PC-3 (cell line): ENCODE data around the gene PACSIN2. TPM values are rescaled to one million over a fixed set of nuclear protein-coding genes. Genes with fewer than 3 reads are reported as not detected.

Experiments used
- ATAC-seq: fragments of 200-7000 bp; cut with Tn5 transposase; 2 replicates; pipeline ENCODE4 v1.9.1; 2020; ENCODE audit warnings: mild to moderate bottlenecking, moderate library complexity
- BruUV-seq: library from RNA; stranded (reverse); fragments of 400-500 nt; replicated peaks from 2 replicates; lab custom pipeline; 2021; lab: Mats Ljungman, UMichigan
- CTCF ChIA-PET: fragments of 300-600 bp; sonication (Branson Sonifier 250); formaldehyde crosslinking; loops from one replicate; lab custom pipeline; 2022; ENCODE audit warnings: antibody characterized with exemption; lab: Charles Lee
- POLR2A ChIA-PET: fragments of 300-600 bp; sonication (Branson Sonifier 250); formaldehyde crosslinking; loops from one replicate; lab custom pipeline; 2022; ENCODE audit warnings: antibody characterized with exemption; ENCODE audit not compliant: unreplicated experiment; lab: Charles Lee
- DNase-seq: peaks from one replicate; pipeline ENCODE4 v3.0.0-alpha.2; 2015
- H2AFZ ChIP-seq: fragments of 300-600 bp; sonication (generic); 2 replicates; pipeline ENCODE4 v1.6.0; 2016; ENCODE audit warnings: antibody characterized with exemption, low read length
- H3F3A ChIP-seq: fragments of 300-600 bp; sonication (generic); one replicate; pipeline ENCODE4 v1.6.0; 2017; ENCODE audit warnings: antibody characterized with exemption, low read length, control low read depth, mild to moderate bottlenecking; ENCODE audit not compliant: unreplicated experiment
- H3K27ac ChIP-seq: fragments of 300-600 bp; sonication (generic); 2 replicates; pipeline ENCODE4 v1.5.1; 2016; ENCODE audit warnings: mild to moderate bottlenecking, low read length
- H3K27me3 ChIP-seq: fragments of 300-600 bp; sonication (generic); 2 replicates; pipeline ENCODE4 v1.6.1; 2016; ENCODE audit warnings: low read length, mixed read lengths
- H3K36me3 ChIP-seq: fragments of 300-600 bp; sonication (generic); 2 replicates; pipeline ENCODE4 v1.6.1; 2016; ENCODE audit warnings: low read depth, mixed run types, low read length, mixed read lengths
- H3K4me1 ChIP-seq: fragments of 300-600 bp; sonication (generic); 2 replicates; pipeline ENCODE4 v1.5.1; 2016; ENCODE audit warnings: low read length; ENCODE audit not compliant: insufficient read depth
- H3K4me2 ChIP-seq: fragments of 300-600 bp; sonication (generic); 2 replicates; pipeline ENCODE4 v1.6.0; 2016; ENCODE audit warnings: low read length
- H3K4me3 ChIP-seq: fragments of 300-600 bp; sonication (generic); 2 replicates; pipeline ENCODE4 v1.5.1; 2016; ENCODE audit warnings: mild to moderate bottlenecking, low read length, mixed read lengths
- H3K79me2 ChIP-seq: fragments of 300-600 bp; sonication (generic); 2 replicates; pipeline ENCODE4 v1.6.1; 2017; ENCODE audit warnings: low read length, mixed read lengths
- H3K9ac ChIP-seq: fragments of 300-600 bp; sonication (generic); 2 replicates; pipeline ENCODE4 v1.6.0; 2016; ENCODE audit warnings: mild to moderate bottlenecking, low read length
- H3K9me2 ChIP-seq: fragments of 300-600 bp; sonication (generic); replicated peaks from 2 replicates; pipeline ENCODE4 v1.6.1; 2016; ENCODE audit warnings: mixed run types, low read length, mixed read lengths
- H3K9me3 ChIP-seq: fragments of 300-600 bp; sonication (generic); 2 replicates; pipeline ENCODE4 v1.6.1; 2016; ENCODE audit warnings: low read length, mixed read lengths
- H4K20me1 ChIP-seq: fragments of 300-600 bp; sonication (generic); 2 replicates; pipeline ENCODE4 v1.6.1; 2016; ENCODE audit warnings: low read length, mixed read lengths
- EZH2 ChIP-seq: fragments of 300-600 bp; sonication (generic); IDR thresholded peaks from one replicate; pipeline ENCODE4 v1.6.1; 2017; ENCODE audit warnings: antibody characterized with exemption, mild to moderate bottlenecking, low read length; ENCODE audit not compliant: unreplicated experiment
- EZH2phosphoT487 ChIP-seq: fragments of 300-600 bp; sonication (generic); IDR thresholded peaks from 2 replicates; pipeline ENCODE4 v1.6.1; 2018; ENCODE audit warnings: mild to moderate bottlenecking, antibody characterized with exemption, low read length, borderline replicate concordance
- intact Hi-C: fragments of 100-400 bp; cut with micrococcal nuclease; formaldehyde crosslinking; loops from 2 replicates; pipeline ENCODE4 v1.9.0; 2023
- total RNA-seq: library from RNA; depleted of rRNA; stranded (reverse); fragments of >200 nt; gene quantifications from 2 replicates; pipeline ENCODE4 v1.2.3, GENCODE V29; 2014
- TF ChIP-seq, protein P1 (sequence below): fragments of 300-600 bp; sonication (generic); conservative IDR thresholded peaks from 2 replicates; pipeline ENCODE4 v1.5.1; 2017; ENCODE audit warnings: antibody characterized with exemption, low read depth, mild to moderate bottlenecking, low read length

The PACSIN2 gene
- total RNA-seq, 1 experiment from 2014 or later = 25.7 TPM

DNA sequence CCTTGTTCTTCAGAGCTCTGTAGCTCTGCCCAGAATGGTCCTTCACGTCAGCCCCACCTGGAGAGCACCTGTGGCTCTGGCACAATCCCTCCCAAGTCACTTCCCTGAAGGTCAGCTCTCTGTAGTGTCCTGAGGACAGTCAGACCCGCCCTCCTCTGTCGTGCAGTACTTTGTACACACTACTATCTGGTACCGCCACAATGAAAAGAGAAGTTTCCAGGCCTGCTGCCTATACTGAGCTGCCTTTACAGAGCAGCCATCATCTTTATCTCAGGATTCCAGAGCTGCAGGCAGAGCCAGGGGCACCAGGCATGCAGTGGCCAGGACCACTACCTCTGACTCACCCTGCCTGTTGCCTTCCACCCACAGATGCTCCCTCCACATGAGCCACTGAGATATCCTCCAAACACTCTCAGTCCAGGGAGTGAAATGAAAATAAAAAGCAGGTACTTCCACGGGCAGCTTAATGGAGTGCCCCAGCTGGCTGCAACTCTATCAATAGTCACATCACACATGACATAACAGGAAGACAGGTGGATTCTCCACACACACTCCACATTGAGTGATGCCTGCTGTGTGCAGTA lies 7.3 kb downstream of the PACSIN2 start:
- ATAC-seq = no peak
- ChIA-PET CTCF (no interaction called here), POLR2A (interaction anchor here (0.6 kb wide), 1 partner anchor 12 kb away, joined by 5 read pairs; no protein-coding TSS in a partner anchor)
- H3K9me3 ChIP-seq = no peaks in the 10 kb centered on the region
- H3K9ac ChIP-seq = no peak overlapping the region
- H4K20me1 ChIP-seq = peaks cover 28% of the 10 kb centered on the region
- H3K4me2 ChIP-seq = no peak overlapping the region
- no TSS peak for BruUV-seq
- intact Hi-C loops = no loop called here
- H3K9me2 ChIP-seq = no peaks in the 10 kb centered on the region
- peaks cover 98% of the 10 kb centered on the region for H3K79me2 ChIP-seq
- no peak overlapping the region for H3K4me3 ChIP-seq
- H2AFZ ChIP-seq = no peak overlapping the region
- H3F3A ChIP-seq = no peaks in the 10 kb centered on the region
- H3K27ac ChIP-seq = no peak overlapping the region
- H3K27me3 ChIP-seq = no peaks in the 10 kb centered on the region
- no peaks in the 10 kb centered on the region for H3K36me3 ChIP-seq
- peaks cover 30% of the 10 kb centered on the region for H3K4me1 ChIP-seq
- no peak for TF ChIP-seq EZH2
- DNase-seq = no peak

- H3K27ac ChIP-seq = no peak overlapping the region
- intact Hi-C loops = no loop called here
- no peaks in the 10 kb centered on the region for H3K36me3 ChIP-seq
- no peak overlapping the region for H3K4me2 ChIP-seq
- DNase-seq (no peak), ATAC-seq (no peak)
- ChIA-PET CTCF (no interaction called here), POLR2A (no interaction called here)
- peaks cover 31% of the 10 kb centered on the region for H4K20me1 ChIP-seq
- no peaks in the 10 kb centered on the region for H3K9me2 ChIP-seq
- TF ChIP-seq EZH2 (no peak), EZH2phosphoT487 (no peak)
- TF ChIP-seq, protein P1, sequence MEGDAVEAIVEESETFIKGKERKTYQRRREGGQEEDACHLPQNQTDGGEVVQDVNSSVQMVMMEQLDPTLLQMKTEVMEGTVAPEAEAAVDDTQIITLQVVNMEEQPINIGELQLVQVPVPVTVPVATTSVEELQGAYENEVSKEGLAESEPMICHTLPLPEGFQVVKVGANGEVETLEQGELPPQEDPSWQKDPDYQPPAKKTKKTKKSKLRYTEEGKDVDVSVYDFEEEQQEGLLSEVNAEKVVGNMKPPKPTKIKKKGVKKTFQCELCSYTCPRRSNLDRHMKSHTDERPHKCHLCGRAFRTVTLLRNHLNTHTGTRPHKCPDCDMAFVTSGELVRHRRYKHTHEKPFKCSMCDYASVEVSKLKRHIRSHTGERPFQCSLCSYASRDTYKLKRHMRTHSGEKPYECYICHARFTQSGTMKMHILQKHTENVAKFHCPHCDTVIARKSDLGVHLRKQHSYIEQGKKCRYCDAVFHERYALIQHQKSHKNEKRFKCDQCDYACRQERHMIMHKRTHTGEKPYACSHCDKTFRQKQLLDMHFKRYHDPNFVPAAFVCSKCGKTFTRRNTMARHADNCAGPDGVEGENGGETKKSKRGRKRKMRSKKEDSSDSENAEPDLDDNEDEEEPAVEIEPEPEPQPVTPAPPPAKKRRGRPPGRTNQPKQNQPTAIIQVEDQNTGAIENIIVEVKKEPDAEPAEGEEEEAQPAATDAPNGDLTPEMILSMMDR = no peak
- H3F3A ChIP-seq = no peaks in the 10 kb centered on the region
- peaks cover 39% of the 10 kb centered on the region for H3K4me1 ChIP-seq
- peaks cover 96% of the 10 kb centered on the region for H3K79me2 ChIP-seq
- H3K4me3 ChIP-seq = no peak overlapping the region
- H3K9ac ChIP-seq = no peak overlapping the region
- BruUV-seq = no TSS peak
- H3K9me3 ChIP-seq = no peaks in the 10 kb centered on the region
- H2AFZ ChIP-seq = no peak overlapping the region
- no peaks in the 10 kb centered on the region for H3K27me3 ChIP-seq
Measured at GRCh38 chr22:43006753-43007152, 8.2 kb downstream of the PACSIN2 start.

DNA sequence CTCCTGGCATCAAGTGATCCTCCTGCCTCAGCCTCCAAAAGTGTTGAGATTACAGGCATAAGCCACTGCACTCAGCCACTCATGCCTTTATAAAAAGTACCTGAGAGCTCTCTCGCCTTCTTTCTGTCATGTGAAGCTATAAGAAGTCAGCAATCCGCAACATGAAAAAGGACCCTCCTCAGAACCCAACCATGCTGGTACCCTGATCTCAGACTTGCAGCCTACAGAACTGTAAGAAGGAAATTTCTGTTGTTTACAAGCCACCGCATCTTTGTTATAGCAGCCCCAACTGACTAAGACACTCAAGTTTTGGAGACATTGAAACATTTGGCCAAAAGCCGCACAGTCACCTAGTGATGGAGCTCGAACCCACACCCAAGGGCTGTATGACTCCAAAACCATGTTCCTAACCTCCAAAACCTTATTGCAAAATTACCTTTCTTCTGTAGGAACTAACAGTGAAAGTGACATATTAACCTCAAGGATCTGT lies 8.9 kb downstream of the PACSIN2 start:
- H3K4me1 ChIP-seq = peaks cover 46% of the 10 kb centered on the region
- H3K79me2 ChIP-seq = peaks cover 96% of the 10 kb centered on the region
- BruUV-seq = no TSS peak
- ATAC-seq (no peak), DNase-seq (no peak)
- TF ChIP-seq EZH2 (no peak), EZH2phosphoT487 (no peak)
- TF ChIP-seq, protein P1 = no peak
- H3F3A ChIP-seq = no peaks in the 10 kb centered on the region
- intact Hi-C loops = no loop called here
- no peak overlapping the region for H3K27ac ChIP-seq
- H3K27me3 ChIP-seq = no peaks in the 10 kb centered on the region
- ChIA-PET CTCF (no interaction called here), POLR2A (no interaction called here)
- no peaks in the 10 kb centered on the region for H3K36me3 ChIP-seq
- H4K20me1 ChIP-seq = peaks cover 34% of the 10 kb centered on the region
- no peak overlapping the region for H2AFZ ChIP-seq
- H3K9ac ChIP-seq = no peak overlapping the region
- no peak overlapping the region for H3K4me2 ChIP-seq
- H3K9me2 ChIP-seq = no peaks in the 10 kb centered on the region
- no peak overlapping the region for H3K4me3 ChIP-seq
- H3K9me3 ChIP-seq = no peaks in the 10 kb centered on the region
